ENCODE results near the gene NLGN3.

DNA sequence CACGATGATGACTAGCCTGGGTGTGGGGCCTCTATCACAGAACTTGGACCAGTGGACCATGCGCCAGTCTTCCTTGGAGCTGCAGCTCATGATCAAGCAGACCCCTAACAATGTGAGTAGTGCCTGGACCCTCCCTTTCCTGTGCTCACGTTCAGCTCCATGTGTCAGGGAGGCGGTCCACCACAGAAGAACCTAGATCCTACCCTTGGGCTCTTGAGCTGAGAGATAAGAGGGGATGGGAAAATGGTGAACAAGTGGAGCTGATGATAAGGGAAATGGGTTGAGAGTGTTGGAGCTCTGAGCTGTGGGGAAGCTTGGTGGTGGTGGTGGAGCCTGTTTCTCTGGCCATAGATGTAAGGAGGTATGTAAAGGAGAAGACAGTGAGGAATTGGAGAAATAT, 13.1 kb upstream of the NLGN3 start:
- no peak for TF ChIP-seq EZH2phosphoT487 (IDR thresholded peaks at IDR 0.05; ENCODE audit: low read depth, severe bottlenecking, unreplicated experiment)
- TF ChIP-seq, protein P1, sequence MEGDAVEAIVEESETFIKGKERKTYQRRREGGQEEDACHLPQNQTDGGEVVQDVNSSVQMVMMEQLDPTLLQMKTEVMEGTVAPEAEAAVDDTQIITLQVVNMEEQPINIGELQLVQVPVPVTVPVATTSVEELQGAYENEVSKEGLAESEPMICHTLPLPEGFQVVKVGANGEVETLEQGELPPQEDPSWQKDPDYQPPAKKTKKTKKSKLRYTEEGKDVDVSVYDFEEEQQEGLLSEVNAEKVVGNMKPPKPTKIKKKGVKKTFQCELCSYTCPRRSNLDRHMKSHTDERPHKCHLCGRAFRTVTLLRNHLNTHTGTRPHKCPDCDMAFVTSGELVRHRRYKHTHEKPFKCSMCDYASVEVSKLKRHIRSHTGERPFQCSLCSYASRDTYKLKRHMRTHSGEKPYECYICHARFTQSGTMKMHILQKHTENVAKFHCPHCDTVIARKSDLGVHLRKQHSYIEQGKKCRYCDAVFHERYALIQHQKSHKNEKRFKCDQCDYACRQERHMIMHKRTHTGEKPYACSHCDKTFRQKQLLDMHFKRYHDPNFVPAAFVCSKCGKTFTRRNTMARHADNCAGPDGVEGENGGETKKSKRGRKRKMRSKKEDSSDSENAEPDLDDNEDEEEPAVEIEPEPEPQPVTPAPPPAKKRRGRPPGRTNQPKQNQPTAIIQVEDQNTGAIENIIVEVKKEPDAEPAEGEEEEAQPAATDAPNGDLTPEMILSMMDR (IDR thresholded peaks at IDR 0.05; ENCODE audit: poor library complexity) = no peak
- TF ChIP-seq EZH2 (IDR thresholded peaks at IDR 0.05; ENCODE audit: borderline replicate concordance) = no peak

Measured in hepatocyte (in vitro differentiated cells).